HL-60/S4 treated with retinoic acid at 250 ng/mL for 4 days and 3 days (cell line): ENCODE measurements around the gene NCF1.
"Not testable (repeated sequence)": the region's sequence is repeated elsewhere in the genome, so short reads cannot be mapped to it uniquely, and the experiment has no call there.

Source experiments
- in situ Hi-C: fragments of 300-500 bp; cut with MboI; formaldehyde crosslinking; loops from 2 replicates; pipeline ENCODE4 v1.7.0; 2022; ENCODE audit warnings: low sequenced_read_pairs

Gene NCF1

DNA sequence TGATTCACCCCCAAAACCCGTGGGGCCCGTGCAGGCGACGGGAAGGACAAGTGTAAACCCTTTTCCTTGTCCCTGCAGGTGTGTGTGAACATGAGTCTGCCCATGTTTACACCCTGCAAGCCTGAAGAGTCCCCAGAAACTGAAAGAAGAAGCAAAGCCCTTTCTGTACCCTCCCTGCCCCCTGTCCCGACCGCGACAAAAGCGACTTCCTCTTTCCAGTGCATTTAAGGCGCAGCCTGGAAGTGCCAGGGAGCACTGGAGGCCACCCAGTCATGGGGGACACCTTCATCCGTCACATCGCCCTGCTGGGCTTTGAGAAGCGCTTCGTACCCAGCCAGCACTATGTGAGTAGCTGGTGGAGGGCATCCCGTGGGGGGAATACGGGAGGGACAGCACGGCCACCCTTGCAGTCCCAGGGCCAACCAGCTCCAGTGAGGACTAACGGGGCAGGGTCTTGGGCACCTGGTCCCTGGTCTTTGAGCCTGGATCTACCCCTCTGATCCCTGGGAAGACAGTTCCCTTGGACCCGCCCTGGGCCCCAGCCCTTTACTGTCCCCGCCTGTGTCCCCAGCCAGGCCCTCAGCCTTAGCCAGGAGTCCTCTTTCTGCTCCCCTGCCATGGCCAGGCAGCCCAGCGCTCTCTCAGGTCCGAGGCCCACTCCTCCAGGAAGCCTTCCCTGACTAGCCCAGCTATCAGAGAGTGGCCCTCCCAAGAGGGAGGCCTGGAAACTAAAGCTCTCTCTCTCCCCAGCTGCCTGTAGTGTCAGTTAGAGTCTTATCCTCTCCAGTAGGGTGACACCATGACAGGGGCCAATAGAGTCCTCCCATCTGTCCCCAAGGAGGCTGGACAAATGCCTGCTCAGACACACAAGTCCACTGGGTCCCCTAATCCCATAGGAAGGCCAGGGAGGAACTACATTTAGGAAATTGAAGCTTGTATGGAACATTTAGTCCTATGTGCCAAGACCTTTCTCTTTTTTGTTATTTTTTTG lies at the start of gene NCF1:
TSS of gene NCF1 (plus strand) at position 252 of the 991 bp plus-strand sequence. CDS start at position 273, 21 bp downstream.
- in situ Hi-C loops = not testable (repeated sequence)

GRCh38 chr7:74725840-74726239 lies 48.0 kb upstream of the NCF1 start:
- in situ Hi-C loops = no loop called here

DNA sequence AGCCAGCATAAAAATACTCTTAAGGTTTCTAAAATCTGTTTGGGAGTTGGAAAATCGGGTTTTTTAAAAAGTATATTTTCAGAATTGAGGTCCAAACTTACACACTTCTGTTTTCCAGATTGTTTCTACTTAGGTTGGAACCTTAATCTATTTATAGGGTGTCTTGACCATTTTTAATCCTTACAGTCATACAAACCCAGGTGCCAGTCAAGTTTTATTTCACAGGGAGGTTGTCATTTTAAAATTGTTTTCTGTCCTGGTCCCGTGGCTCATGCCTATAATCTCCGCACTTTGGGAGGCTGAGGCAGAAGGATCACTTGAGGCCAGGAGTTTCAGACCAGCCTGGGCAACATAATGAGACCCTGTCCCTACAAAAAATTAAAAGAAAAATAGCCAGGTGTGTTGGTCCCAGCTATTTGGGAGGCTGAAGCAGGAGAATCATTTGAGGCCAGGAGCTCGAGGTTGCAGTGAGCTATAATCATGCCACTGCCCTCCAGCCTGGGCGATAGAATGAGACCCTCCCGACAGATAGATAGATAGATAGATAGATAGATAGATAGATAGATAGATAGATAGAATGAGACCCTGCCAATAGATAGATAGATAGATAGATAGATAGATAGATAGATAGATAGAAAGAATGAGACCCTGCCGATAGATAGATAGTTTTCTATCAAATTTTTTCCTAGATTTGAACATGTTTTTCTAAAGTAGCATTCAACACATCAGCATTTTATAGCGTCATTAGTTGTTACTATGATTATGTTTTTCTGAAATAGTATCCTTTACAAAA lies 47.3 kb upstream of the NCF1 start:
- in situ Hi-C loops = no loop called here

DNA sequence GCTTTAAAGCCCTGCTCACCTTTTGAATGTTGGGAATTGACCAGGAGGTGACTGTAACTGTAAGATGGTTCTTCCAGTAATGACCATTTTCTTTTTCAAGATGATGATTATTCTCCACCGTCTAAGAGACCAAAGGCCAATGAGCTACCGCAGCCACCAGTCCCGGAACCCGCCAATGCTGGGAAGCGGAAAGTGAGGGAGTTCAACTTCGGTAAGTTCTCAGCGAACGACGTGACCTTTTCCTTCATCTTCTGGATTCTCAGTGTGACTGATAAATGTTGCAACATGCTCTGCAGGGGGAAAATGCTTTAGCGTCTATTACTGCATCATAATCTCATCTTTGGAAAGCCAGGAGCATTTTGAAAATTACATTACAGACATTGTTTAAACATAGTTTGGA lies 45.1 kb upstream of the NCF1 start:
- in situ Hi-C loops = not testable (repeated sequence)

GRCh38 chr7:74730186-74730585 lies 43.6 kb upstream of the NCF1 start:
- in situ Hi-C loops = not testable (repeated sequence)

GRCh38 chr7:74739974-74740703 lies 33.7 kb upstream of the NCF1 start:
- in situ Hi-C loops = not testable (repeated sequence)

DNA sequence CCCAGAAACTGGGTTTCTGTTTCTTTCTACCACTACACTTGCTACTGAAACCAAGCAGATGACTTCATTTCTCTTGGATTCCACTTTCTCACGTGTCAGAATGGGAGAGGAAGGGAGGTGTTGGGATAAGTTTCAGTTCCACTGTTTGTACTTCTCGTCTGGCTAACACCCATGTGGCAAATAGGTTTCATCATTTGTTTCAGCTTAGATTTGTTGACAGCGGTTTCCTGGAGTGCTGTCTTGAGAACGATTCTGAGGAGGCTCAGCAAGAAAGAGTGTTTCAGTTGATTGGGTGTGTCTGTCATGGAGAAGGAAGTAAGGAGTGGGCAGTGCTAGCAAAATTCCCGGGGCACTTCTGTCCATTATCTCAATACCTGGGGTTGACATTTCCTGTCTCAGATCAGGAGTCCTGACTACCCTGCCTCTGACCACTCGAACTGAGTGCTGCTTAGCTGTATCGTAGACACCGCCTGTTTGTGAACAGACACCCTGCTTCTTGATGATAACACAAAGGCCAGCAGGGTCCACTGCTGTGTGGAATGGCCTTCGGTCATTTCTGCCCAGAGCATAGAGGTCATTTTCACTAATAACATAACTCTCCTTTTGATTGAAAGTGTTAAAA lies 29.8 kb upstream of the NCF1 start:
- in situ Hi-C loops = not testable (repeated sequence)

- in situ Hi-C loops = not testable (repeated sequence)
These were observed 19.8 kb upstream of the NCF1 start for GRCh38 chr7:74753921-74754482.

GRCh38 chr7:74756673-74757072 lies 17.1 kb upstream of the NCF1 start:
- in situ Hi-C loops = not testable (repeated sequence)

DNA sequence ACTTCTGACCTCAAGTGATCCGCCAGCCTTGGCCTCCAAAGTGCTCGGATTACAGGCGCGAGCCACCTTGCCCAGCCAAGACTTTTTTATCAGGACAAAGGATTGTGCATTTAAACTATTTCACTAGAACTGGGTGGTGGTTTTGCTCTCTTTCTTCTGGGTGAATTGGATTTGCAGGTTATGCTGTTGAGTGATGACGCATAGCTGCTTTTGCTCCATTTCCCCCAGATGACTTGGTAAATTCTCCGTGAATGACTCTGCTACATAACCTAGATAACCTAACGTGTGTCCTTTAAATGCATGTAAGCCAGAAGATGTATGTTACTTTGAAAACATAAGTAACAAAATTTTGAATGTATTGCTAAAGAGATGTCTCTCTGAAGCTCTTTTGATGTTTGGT lies 15.5 kb upstream of the NCF1 start:
- in situ Hi-C loops = not testable (repeated sequence)

DNA sequence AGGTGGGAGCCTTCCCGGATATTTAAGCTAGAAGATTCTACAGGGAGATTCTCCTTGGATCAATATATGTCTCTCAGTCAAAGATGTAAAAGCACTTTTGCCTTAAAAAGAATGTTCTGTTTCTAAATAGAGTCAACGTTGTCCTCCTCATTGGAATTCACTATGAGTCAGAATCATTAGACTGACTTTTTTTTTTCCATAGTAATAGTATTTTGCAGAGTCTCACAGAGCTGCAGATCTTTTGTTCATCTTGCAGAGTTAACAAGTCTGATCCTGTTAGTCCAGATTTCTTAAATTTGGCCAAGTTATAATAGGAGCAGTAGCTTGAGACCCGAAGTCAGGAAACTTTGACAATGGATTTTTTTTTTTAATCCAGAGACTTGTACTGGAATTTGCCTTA lies 14.8 kb upstream of the NCF1 start:
- in situ Hi-C loops = not testable (repeated sequence)

GRCh38 chr7:74765205-74765918 lies 8.4 kb upstream of the NCF1 start:
- in situ Hi-C loops = not testable (repeated sequence)

- in situ Hi-C loops = not testable (repeated sequence)
These were observed 7.3 kb upstream of the NCF1 start for GRCh38 chr7:74766509-74766908.

- in situ Hi-C loops = not testable (repeated sequence)
These were observed 6.8 kb upstream of the NCF1 start for GRCh38 chr7:74766991-74767390.

GRCh38 chr7:74770062-74770461 lies 3.7 kb upstream of the NCF1 start:
- in situ Hi-C loops = not testable (repeated sequence)

GRCh38 chr7:74772093-74772492 lies 1.7 kb upstream of the NCF1 start:
- in situ Hi-C loops = not testable (repeated sequence)

DNA sequence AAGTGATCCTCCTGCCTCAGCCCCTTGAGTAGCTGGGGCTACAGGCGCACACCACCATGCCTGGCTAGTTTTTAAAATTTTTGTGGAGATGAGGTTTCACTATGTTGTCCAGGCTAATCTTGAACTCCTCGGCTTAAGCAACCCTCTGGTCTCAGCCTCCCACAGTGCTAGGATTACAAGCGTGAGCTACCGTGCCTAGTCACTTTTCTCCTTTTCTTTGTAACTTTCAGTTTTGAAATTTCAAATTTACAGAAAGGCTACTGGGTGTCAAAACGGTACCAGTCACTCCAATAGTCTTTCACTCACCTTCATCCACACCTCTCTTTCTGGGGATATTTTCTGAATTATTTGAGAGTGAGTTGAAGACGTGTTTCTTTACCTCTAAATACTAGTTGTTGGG lies 1.3 kb downstream of the NCF1 start:
- in situ Hi-C loops = not testable (repeated sequence)

- in situ Hi-C loops = not testable (repeated sequence)
These were observed 5.2 kb downstream of the NCF1 start for GRCh38 chr7:74779053-74779452.

DNA sequence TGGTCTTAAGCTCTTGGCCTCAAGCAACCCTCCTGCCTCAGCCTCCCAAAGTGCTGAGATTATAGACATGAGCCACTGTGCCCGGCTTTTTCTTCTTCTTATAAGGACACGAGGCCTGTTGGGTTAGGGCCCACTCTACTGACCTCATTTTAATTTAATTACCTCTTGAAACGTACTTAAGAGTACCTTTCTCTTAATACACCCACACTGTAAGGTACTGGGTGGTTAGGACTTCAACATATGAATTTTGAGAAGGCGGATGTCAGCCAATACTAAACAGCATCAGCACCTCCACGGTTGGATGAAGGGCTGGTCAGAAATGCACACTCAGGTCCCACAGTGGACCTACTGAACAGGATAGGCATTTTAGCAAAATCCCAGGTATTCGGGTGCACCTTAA lies 7.9 kb downstream of the NCF1 start:
- in situ Hi-C loops = not testable (repeated sequence)

DNA sequence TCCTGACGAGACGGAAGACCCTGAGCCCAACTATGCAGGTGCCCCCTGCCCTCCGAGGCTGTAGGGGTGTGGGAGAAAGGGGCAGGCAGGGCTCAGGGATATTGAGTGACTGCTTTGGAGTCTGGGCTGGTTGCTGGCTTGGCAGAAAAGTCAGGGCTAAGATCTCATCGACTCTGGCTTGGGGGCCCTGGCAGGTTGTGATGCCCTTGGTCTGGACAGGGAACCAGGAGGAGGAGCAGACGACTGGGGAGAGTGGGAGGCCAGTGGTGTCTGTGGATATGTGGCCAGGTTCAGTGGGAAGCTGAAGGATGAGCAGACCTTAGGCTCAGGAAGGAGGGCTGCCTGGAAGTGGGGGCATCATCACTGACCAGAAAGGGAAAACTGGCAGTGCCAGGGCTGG lies 9.8 kb downstream of the NCF1 start:
- in situ Hi-C loops = not testable (repeated sequence)
